ENCODE results near the gene FLG. TPM values are rescaled to one million over a fixed set of nuclear protein-coding genes. Genes with fewer than 3 reads are reported as not detected.
"Not testable (repeated sequence)": the region's sequence is repeated elsewhere in the genome, so short reads cannot be mapped to it uniquely, and the experiment has no call there.

The FLG gene
- 0.80 and 0.88 TPM in 2 replicates for total RNA-seq (2014; rRNA removed; shearing (Covaris generic))
- 0.58 and 0.69 TPM in 2 replicates for polyA plus RNA-seq (2015; cell fraction: cytosol; rRNA removed)
- 4.5 and 4.9 TPM in 2 replicates for polyA plus RNA-seq (2015; cell fraction: nucleus; rRNA removed)

GRCh38 chr1:152325111-152325510 lies at the start of gene FLG:
Gene FLG (minus strand): TSS chr1:152325239. CDS start chr1:152315456, 9,783 bp downstream.
- DNase-seq (ENCODE audit: low read depth) = peak; percentile 50

- DNase-seq (ENCODE audit: low read depth) = no peak
These were observed 49.4 kb upstream of the FLG start for GRCh38 chr1:152374451-152374850.

GRCh38 chr1:152372672-152373071 lies 47.6 kb upstream of the FLG start:
- no peak for DNase-seq (ENCODE audit: low read depth)

- DNase-seq (ENCODE audit: low read depth) = no peak
These were observed 42.4 kb upstream of the FLG start for GRCh38 chr1:152367436-152367835.

GRCh38 chr1:152359906-152360305 lies 34.9 kb upstream of the FLG start, which contains the start of gene FLG2:
Gene FLG2 (minus strand): TSS chr1:152360006. CDS start chr1:152358884, 1,122 bp downstream.
- DNase-seq (ENCODE audit: low read depth) = no peak

- DNase-seq (ENCODE audit: low read depth) = no peak
These were observed 31.7 kb upstream of the FLG start for GRCh38 chr1:152356736-152357135.

GRCh38 chr1:152349611-152350010 lies 24.6 kb upstream of the FLG start:
- DNase-seq (ENCODE audit: low read depth) = no peak

GRCh38 chr1:152348447-152348846 lies 23.4 kb upstream of the FLG start:
- peak; percentile 41 for DNase-seq (ENCODE audit: low read depth)

- DNase-seq (ENCODE audit: low read depth) = peak; percentile 55
These were observed 22.2 kb upstream of the FLG start for GRCh38 chr1:152347116-152347728.

GRCh38 chr1:152344438-152344837 lies 19.4 kb upstream of the FLG start:
- DNase-seq (ENCODE audit: low read depth) = no peak

GRCh38 chr1:152343006-152343405 lies 18.0 kb upstream of the FLG start:
- no peak for DNase-seq (ENCODE audit: low read depth)

- no peak for DNase-seq (ENCODE audit: low read depth)
These were observed 10.4 kb upstream of the FLG start for GRCh38 chr1:152335399-152335798.

GRCh38 chr1:152328801-152329391 lies 3.9 kb upstream of the FLG start:
- DNase-seq (ENCODE audit: low read depth) = peak; percentile 78

- no peak for DNase-seq (ENCODE audit: low read depth)
These were observed 11.1 kb downstream of the FLG start for GRCh38 chr1:152313970-152314369.

- no peak for DNase-seq (ENCODE audit: low read depth)
These were observed 11.7 kb downstream of the FLG start for GRCh38 chr1:152313319-152313801.

GRCh38 chr1:152312169-152312568 lies 12.9 kb downstream of the FLG start:
- not testable (repeated sequence) for DNase-seq (ENCODE audit: low read depth)

- no peak for DNase-seq (ENCODE audit: low read depth)
These were observed 15.1 kb downstream of the FLG start for GRCh38 chr1:152309955-152310354.

GRCh38 chr1:152309320-152309901 lies 15.6 kb downstream of the FLG start:
- DNase-seq (ENCODE audit: low read depth) = not testable (repeated sequence)

GRCh38 chr1:152308758-152309157 lies 16.3 kb downstream of the FLG start:
- DNase-seq (ENCODE audit: low read depth) = not testable (repeated sequence)

- not testable (repeated sequence) for DNase-seq (ENCODE audit: low read depth)
These were observed 17.1 kb downstream of the FLG start for GRCh38 chr1:152307970-152308369.

GRCh38 chr1:152306123-152306522 lies 18.9 kb downstream of the FLG start:
- not testable (repeated sequence) for DNase-seq (ENCODE audit: low read depth)

- not testable (repeated sequence) for DNase-seq (ENCODE audit: low read depth)
These were observed 20.3 kb downstream of the FLG start for GRCh38 chr1:152304773-152305172.
